GM21619 (cell line): ENCODE measurements around the gene ESRRB.

Experiments
- ATAC-seq: cut with Tn5 transposase; IDR thresholded peaks from one replicate; pipeline ENCODE4 v1.9.1; 2021; ENCODE audit not compliant: unreplicated experiment

ESRRB gene

GRCh38 chr14:76491172-76491930 lies 115.4 kb downstream of the ESRRB start:
- ATAC-seq, result no peak

- no peak for ATAC-seq
Measured at GRCh38 chr14:76495983-76496382, 120.0 kb downstream of the ESRRB start.

DNA sequence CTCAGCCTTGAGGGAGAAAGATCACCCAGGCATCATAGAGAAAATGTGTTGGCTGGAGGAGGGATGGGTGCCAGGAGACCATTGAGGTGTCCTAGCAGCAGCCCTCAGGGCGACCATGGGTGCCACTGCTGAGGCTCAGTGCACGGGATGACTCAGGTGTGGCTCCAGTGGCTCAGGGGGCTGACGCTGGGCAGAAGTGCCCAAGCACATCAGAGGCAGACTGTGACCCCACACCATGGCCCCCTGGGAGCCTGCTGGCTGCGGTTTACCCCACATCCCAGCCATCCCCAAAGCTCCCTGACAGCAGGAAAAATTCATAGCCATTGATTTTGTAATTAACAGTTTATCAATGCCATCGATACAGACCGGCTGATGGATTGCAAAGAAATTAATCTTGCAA lies 120.7 kb downstream of the ESRRB start:
- ATAC-seq, result no peak

- ATAC-seq, result no peak
Measured at GRCh38 chr14:76497550-76498462, 121.9 kb downstream of the ESRRB start.

GRCh38 chr14:76498463-76498935 lies 122.6 kb downstream of the ESRRB start:
- no peak for ATAC-seq

- ATAC-seq, result no peak
Measured at GRCh38 chr14:76498976-76499375, 123.0 kb downstream of the ESRRB start.

DNA sequence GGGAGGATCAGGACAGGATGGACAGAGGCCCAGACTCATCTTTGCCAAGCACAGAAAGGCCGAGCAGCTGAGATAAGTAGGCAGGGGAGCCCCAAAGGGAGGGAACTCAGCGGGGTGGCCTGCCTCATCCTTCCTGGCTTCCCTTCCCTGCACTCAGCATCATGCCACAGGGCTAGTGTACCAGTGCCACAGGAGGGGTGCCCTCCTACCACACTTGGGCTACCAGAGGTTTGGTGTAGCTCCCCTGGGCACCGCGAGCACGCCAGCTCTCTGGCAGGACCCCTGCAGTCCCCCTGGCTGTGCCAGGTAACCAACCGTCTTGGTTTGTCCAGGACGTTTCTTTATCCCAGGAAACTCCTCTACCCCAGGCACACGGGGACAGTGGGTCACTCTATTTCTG lies 123.5 kb downstream of the ESRRB start:
- no peak for ATAC-seq

DNA sequence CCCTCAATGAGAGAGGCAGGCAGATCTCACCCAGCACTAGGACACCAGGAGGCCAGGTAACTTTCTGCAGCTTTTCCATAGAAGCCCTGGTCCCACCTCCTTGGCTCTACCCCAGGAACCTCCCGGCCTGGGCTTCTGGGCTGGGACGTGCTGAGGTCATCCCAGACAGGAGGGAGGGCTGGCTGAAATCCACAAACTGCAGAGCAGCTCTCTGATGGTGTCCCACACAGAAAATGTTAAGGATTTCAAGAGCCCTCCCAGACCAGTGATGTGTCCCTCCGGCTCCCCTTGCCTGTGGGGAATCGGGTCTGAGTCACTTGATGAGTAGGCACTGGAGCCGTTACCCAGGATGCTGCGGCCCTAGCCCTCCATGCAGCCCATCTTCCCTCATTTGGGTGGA lies 124.1 kb downstream of the ESRRB start:
- ATAC-seq, result no peak

DNA sequence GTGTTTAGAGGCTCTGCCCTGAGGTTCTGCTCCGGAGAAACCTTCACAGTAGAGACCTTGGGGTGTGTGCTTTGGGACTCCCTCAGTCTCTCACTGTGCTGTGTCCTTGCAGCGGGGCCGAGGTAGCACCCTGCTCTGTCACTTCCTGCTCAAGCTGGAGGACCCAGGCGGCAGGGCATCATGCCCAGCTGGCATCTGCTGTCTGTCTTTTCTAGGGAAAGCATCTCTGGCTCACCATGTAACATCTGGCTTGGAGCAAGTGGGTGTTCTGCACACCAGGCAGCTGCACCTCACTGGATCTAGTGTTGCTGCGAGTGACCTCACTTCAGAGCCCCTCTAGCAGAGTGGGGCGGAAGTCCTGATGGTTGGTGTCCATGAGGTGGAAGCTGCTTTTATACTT lies 124.5 kb downstream of the ESRRB start:
- ATAC-seq, result no peak

DNA sequence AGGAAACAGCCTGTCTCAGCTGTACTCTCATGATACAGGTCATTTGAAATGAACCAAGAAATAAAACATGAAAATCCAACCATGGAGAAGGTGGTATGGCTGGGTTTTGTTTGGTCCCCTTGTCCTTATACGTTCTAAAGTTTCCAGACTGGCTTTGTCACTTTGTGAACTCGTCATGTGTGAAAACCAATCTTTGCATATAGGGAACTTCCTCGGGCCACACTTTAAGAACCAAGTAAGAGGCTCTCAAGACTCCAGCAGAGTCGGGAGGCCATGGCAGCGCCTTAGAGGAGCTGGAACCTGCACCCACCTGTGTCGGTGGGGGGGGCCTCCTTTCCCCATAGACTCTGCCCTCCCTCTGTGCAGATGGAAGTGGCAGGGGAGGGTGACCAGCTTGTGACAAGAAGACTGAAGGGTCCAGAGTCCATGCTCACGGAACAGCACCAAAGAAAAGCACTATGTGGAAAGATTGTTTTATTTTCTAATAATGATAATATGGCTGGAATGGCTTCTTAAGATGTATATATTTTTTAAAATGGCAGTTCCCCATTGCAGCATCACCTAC lies 125.3 kb downstream of the ESRRB start:
- no peak for ATAC-seq

- ATAC-seq, result no peak
Measured at GRCh38 chr14:76502219-76502618, 126.3 kb downstream of the ESRRB start.

GRCh38 chr14:76502638-76503037 lies 126.7 kb downstream of the ESRRB start:
- no peak for ATAC-seq

DNA sequence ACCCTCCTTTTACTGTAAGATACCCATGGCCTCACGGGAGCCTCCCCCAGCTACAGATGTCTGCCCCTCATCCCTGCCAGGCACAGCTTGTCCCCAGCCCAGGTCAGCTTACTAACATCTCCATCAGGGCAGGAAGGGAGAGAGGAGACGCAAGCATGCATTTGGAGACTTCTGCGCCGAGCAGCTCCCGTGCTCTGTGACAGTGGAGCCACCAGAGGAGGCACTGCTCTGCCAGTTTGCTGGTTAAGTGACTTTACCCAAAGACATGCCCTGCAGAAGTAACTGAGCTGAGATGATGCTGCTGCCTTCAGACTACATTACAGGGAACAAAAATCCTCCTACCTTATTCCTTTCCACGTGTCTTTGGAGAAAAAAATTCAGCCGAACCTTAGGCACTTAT lies 133.4 kb downstream of the ESRRB start:
- ATAC-seq, result no peak

- ATAC-seq, result no peak
Measured at GRCh38 chr14:76510181-76510580, 134.2 kb downstream of the ESRRB start.

DNA sequence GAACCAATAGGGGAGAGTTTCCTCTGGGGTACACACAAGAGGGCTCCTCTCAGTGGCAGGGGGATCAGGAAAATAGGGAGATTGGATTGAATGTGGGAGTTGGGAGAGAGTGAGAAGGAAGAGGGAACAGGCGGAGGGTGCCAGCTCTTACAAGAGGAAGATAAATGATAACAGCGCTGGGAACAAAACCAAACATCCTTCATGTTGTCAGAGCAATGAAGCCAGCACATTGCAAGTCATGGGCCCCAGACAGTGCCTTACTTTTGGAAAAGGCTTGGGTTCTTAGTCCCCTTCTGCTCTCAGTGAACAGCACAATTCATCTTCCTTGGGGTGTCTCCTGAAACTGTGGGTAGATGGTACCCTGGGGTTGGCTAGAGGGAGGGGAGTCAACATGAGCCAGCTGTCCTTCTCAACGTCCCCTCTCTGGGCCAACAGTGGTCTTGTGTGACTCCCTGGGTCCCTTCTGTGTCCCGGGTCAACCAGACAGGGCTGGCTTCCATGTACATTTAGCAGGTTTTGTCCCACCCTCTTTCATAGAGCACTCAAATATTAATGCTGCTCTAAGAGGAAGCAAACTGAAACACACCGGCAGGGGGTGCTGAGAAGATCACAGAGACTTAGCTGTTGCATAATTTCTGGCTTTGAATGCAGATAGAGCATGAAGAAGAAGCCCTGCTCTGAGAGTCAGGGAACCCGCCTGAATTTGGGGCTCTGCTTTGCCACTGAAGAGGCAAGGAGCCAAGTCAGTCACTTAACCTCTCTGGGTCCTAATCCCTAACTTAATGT lies 138.5 kb downstream of the ESRRB start:
- ATAC-seq, result no peak

DNA sequence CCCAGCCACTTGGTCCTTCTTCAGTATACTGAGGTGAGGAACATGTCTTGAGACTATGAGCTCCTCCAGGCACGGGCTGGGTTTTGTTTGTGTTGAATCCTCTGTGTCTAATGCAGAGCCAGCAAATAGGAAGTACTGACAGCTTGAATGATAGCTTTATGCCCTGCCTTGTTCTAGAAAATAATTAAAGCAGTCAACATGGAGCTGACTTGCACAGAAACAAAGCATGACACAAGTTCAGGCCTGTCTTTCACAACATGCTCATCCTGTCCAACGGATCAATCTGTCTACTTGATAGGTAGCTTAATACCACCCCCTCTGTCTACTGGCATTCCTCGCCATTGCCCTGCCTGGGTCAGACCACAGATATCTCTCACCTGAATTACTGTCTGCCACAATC lies 140.9 kb downstream of the ESRRB start:
- ATAC-seq, result no peak

- ATAC-seq, result no peak
Measured at GRCh38 chr14:76518366-76518765, 142.4 kb downstream of the ESRRB start.

GRCh38 chr14:76525106-76525821 lies 149.3 kb downstream of the ESRRB start:
- no peak for ATAC-seq

GRCh38 chr14:76531085-76531484 lies 155.1 kb downstream of the ESRRB start:
- ATAC-seq, result no peak

DNA sequence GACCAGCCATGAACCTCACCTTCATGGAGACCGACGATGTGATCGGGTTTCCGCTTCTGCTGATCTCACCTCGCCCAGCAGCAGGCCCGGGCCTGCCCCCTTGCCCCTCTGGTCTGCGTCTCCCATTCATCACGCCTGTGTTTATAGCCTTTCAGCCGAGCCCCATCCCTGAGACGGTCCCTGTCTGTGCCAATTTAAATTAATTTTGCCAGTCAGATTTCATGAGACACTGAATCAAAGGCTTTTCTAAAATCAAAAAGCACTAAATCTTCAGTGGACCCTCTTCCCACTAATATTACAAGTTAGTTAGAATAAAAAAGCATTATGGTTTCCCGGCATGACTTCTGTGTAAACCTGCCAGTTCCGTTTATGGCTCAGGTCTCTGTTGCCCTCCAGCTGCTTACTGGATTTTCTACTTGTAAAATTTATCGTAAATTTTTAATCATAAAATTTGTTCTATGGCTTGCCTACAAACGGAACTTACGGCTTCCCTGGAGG lies 155.9 kb downstream of the ESRRB start:
- no peak for ATAC-seq
